Right atrium auricular region (tissue), 2 donors: ENCODE results near the gene EYA2. TPM values are rescaled to one million over a fixed set of nuclear protein-coding genes. Genes with fewer than 3 reads are reported as not detected.

Experiments
- DNase-seq: peaks from one replicate; pipeline ENCODE4 v3.0.0-alpha.2; 2019; ENCODE audit warnings: low spot score
- H3K27ac ChIP-seq, 2 donors: fragments of 200-600 bp; sonication (generic); 1 replicate in 1 of 2; 2 replicates in 1 of 2; pipeline ENCODE4 v1.5.1; 2016 to 2019
- H3K27me3 ChIP-seq, 2 donors: fragments of 200-600 bp; sonication (generic); one replicate each; pipeline versions ENCODE4 v1.5.1 to v1.6.0; 2017 to 2019
- H3K36me3 ChIP-seq: fragments of 200-600 bp; sonication (generic); one replicate; pipeline ENCODE4 v1.5.1; 2016
- H3K4me1 ChIP-seq, 2 donors: fragments of 200-600 bp; sonication (generic); one replicate each; pipeline versions ENCODE4 v1.5.1 to v1.6.0; 2017 to 2019
- H3K4me3 ChIP-seq, 2 donors: fragments of 200-600 bp; sonication (generic); 1 replicate in 1 of 2; 2 replicates in 1 of 2; pipeline ENCODE4 v1.5.1; 2017 to 2019; ENCODE audit warnings: mild to moderate bottlenecking in 1 of 2, moderate library complexity in 1 of 2
- H3K9me3 ChIP-seq, 2 donors: fragments of 200-600 bp; sonication (generic); one replicate each; pipeline ENCODE4 v1.5.1; 2019
- CTCF ChIP-seq, 2 donors: fragments of 200-600 bp; sonication (generic); IDR thresholded peaks; one replicate each; pipeline ENCODE4 v1.5.1; 2019; ENCODE audit warnings: antibody characterized with exemption in 2 of 2
- total RNA-seq, 2 donors: library from RNA; depleted of rRNA; stranded (reverse); fragments of >200 nt; gene quantifications; one replicate each; pipeline ENCODE4 v1.1.0, GENCODE V29; 2016

EYA2 gene
- total RNA-seq, 2 donors from 2014 or later: 0.30 to 2.6 TPM

- Histone ChIP-seq H3K9me3 (no peaks in the 10 kb centered on the region), H3K27me3 (no peaks in the 10 kb centered on the region), H3K4me3 (no peak overlapping the region), H3K4me1 (peaks cover 0 to 31% of the 10 kb centered on the region in 2 donors), H3K36me3 (peaks cover 51% of the 10 kb centered on the region), H3K27ac (peak overlapping the region; percentile 64 to 79)
- TF ChIP-seq CTCF (IDR thresholded peaks at IDR 0.05): no peak
- DNase-seq: no peak
Observed at GRCh38 chr20:47213966-47214365, 319.3 kb downstream of the EYA2 start.

- Histone ChIP-seq H3K27ac (no peak overlapping the region), H3K36me3 (peaks cover 41% of the 10 kb centered on the region), H3K9me3 (no peaks in the 10 kb centered on the region), H3K27me3 (no peaks in the 10 kb centered on the region), H3K4me1 (peaks cover 0 to 31% of the 10 kb centered on the region in 2 donors), H3K4me3 (no peak overlapping the region)
- no peak for DNase-seq
- no peak for TF ChIP-seq CTCF (IDR thresholded peaks at IDR 0.05)
Observed at GRCh38 chr20:47215653-47216397, 321.2 kb downstream of the EYA2 start.

- no peak for TF ChIP-seq CTCF (IDR thresholded peaks at IDR 0.05)
- H3K27me3 ChIP-seq: no peaks in the 10 kb centered on the region
- H3K27ac ChIP-seq: no peak overlapping the region
- H3K9me3 ChIP-seq: no peaks in the 10 kb centered on the region
- no peak for DNase-seq
- no peak overlapping the region for H3K4me3 ChIP-seq
- peaks cover 41% of the 10 kb centered on the region for H3K36me3 ChIP-seq
- peaks cover 0 to 31% of the 10 kb centered on the region in 2 donors for H3K4me1 ChIP-seq
Observed at GRCh38 chr20:47216819-47217410, 322.3 kb downstream of the EYA2 start.

- H3K27me3 ChIP-seq: no peaks in the 10 kb centered on the region
- no peak overlapping the region for H3K27ac ChIP-seq
- DNase-seq: no peak
- H3K36me3 ChIP-seq: peaks cover 41% of the 10 kb centered on the region
- peaks cover 0 to 25% of the 10 kb centered on the region in 2 donors for H3K4me1 ChIP-seq
- H3K4me3 ChIP-seq: no peak overlapping the region
- H3K9me3 ChIP-seq: no peaks in the 10 kb centered on the region
- TF ChIP-seq CTCF (IDR thresholded peaks at IDR 0.05): no peak
Observed at GRCh38 chr20:47217482-47218446, 323.1 kb downstream of the EYA2 start.

- DNase-seq: no peak
- peak in 1 of 2 donors; percentile 55 for TF ChIP-seq CTCF (IDR thresholded peaks at IDR 0.05)
- H3K27ac ChIP-seq: no peak overlapping the region
- peaks cover 0 to 5% of the 10 kb centered on the region in 2 donors for H3K4me1 ChIP-seq
- no peaks in the 10 kb centered on the region for H3K27me3 ChIP-seq
- peaks cover 58% of the 10 kb centered on the region for H3K36me3 ChIP-seq
- no peak overlapping the region for H3K4me3 ChIP-seq
- H3K9me3 ChIP-seq: no peaks in the 10 kb centered on the region
Observed at GRCh38 chr20:47220161-47220582, 325.5 kb downstream of the EYA2 start.
